OCI-LY1 (cell line): ENCODE results near the gene HIP1R.

Source experiments
- H2AFZ ChIP-seq: fragments of 200-600 bp; sonication (generic), shearing (Covaris generic); 2 replicates; pipeline ENCODE4 v1.6.0; 2014; ENCODE audit warnings: antibody characterized with exemption, mild to moderate bottlenecking, low read length
- H3F3A ChIP-seq: fragments of 200-600 bp; sonication (generic), shearing (Covaris generic); 2 replicates; pipeline ENCODE4 v1.6.0; 2014; ENCODE audit warnings: mild to moderate bottlenecking, antibody characterized with exemption, low read length, moderate library complexity; ENCODE audit not compliant: insufficient read depth
- H3K27ac ChIP-seq: fragments of 200-600 bp; sonication (generic); 2 replicates; pipeline ENCODE4 v1.5.1; 2014; ENCODE audit warnings: low read length, mixed run types, mild to moderate bottlenecking, low read depth; ENCODE audit not compliant: poor library complexity, severe bottlenecking
- H3K27me3 ChIP-seq: fragments of 200-600 bp; sonication (generic); 2 replicates; pipeline ENCODE4 v1.6.0; 2014; ENCODE audit warnings: antibody characterized with exemption, mild to moderate bottlenecking, low read length, moderate library complexity; ENCODE audit not compliant: insufficient read depth
- H3K36me3 ChIP-seq: fragments of 200-600 bp; sonication (generic); 2 replicates; pipeline ENCODE4 v1.6.1; 2014; ENCODE audit warnings: mild to moderate bottlenecking, antibody characterized with exemption, low read length, moderate library complexity, mixed read lengths; ENCODE audit not compliant: insufficient read depth
- H3K4me1 ChIP-seq: fragments of 200-600 bp; sonication (generic); 2 replicates; pipeline ENCODE4 v1.5.1; 2014; ENCODE audit warnings: mild to moderate bottlenecking, low read length, moderate library complexity; ENCODE audit not compliant: insufficient read depth, severe bottlenecking
- H3K4me2 ChIP-seq: fragments of 200-600 bp; sonication (generic), shearing (Covaris generic); 2 replicates; pipeline ENCODE4 v1.6.1; 2014; ENCODE audit warnings: low read length
- H3K4me3 ChIP-seq: fragments of 200-600 bp; sonication (generic); 2 replicates; pipeline ENCODE4 v1.5.1; 2014; ENCODE audit warnings: low read length, low read depth, mild to moderate bottlenecking, mixed read lengths; ENCODE audit not compliant: poor library complexity, severe bottlenecking
- H3K79me2 ChIP-seq: fragments of 200-600 bp; shearing (Covaris generic); 2 replicates; pipeline ENCODE4 v1.6.1; 2016; ENCODE audit warnings: mixed run types, low read length, mixed read lengths; ENCODE audit not compliant: insufficient read depth
- H3K9ac ChIP-seq: fragments of 200-600 bp; sonication (generic), shearing (Covaris generic); 2 replicates; pipeline ENCODE4 v1.6.1; 2014; ENCODE audit warnings: mild to moderate bottlenecking, low read length, mixed read lengths
- H3K9me2 ChIP-seq: fragments of 200-600 bp; sonication (generic), shearing (Covaris generic); 2 replicates; pipeline ENCODE4 v1.6.1; 2014; ENCODE audit warnings: low read depth, mild to moderate bottlenecking, low read length, mixed read lengths
- H3K9me3 ChIP-seq: fragments of 200-600 bp; shearing (Covaris generic); 2 replicates; pipeline ENCODE4 v1.6.1; 2014; ENCODE audit warnings: low read length, mixed read lengths
- H4K20me1 ChIP-seq: fragments of 200-600 bp; sonication (generic), shearing (Covaris generic); 2 replicates; pipeline ENCODE4 v1.6.0; 2016; ENCODE audit warnings: mild to moderate bottlenecking, low read length; ENCODE audit not compliant: insufficient read depth
- CTCF ChIP-seq: fragments of 200-600 bp; sonication (generic), shearing (Covaris generic); IDR thresholded peaks from 2 replicates; pipeline ENCODE4 v1.5.1; 2017; ENCODE audit warnings: mild to moderate bottlenecking, antibody characterized with exemption, low read length, moderate library complexity, mixed read lengths
- EZH2 ChIP-seq: fragments of 200-600 bp; sonication (generic), shearing (Covaris generic); IDR thresholded peaks from 2 replicates; pipeline ENCODE4 v1.8.0; 2017; ENCODE audit warnings: borderline replicate concordance, mixed run types, mild to moderate bottlenecking, antibody characterized with exemption, low read length, moderate library complexity, mixed read lengths

Gene HIP1R

GRCh38 chr12:122834921-122835749, at the start of gene HIP1R:
TSS of gene HIP1R (plus strand) at chr12:122835457. CDS start at chr12:122835551, 94 bp downstream.
- Histone ChIP-seq H3K9me3 (no peaks in the 10 kb centered on the region), H3F3A (no peaks in the 10 kb centered on the region), H3K4me1 (peaks cover 23% of the 10 kb centered on the region), H3K4me3 (peak within 1 kb of the TSS; percentile 70), H3K9ac (peak within 1 kb of the TSS; percentile 66), H3K36me3 (peaks cover 16% of the 10 kb centered on the region), H3K9me2 (no peaks in the 10 kb centered on the region), H3K27me3 (no peaks in the 10 kb centered on the region), H4K20me1 (no peaks in the 10 kb centered on the region), H2AFZ (no peak within 1 kb of the TSS), H3K79me2 (no peaks in the 10 kb centered on the region), H3K27ac (peak within 1 kb of the TSS; percentile 72), H3K4me2 (peak within 1 kb of the TSS; percentile 84)
- TF ChIP-seq CTCF (no peak), EZH2 (no peak)

- Histone ChIP-seq H3K27me3 (no peaks in the 10 kb centered on the region), H3K9me2 (no peaks in the 10 kb centered on the region), H3F3A (no peaks in the 10 kb centered on the region), H3K36me3 (no peaks in the 10 kb centered on the region; the same call in 1 of the 2 replicates), H3K4me3 (no peak overlapping the region), H3K4me1 (no peaks in the 10 kb centered on the region), H2AFZ (no peak overlapping the region), H3K9me3 (no peaks in the 10 kb centered on the region), H3K9ac (no peak overlapping the region), H3K4me2 (no peak overlapping the region), H4K20me1 (no peaks in the 10 kb centered on the region), H3K79me2 (no peaks in the 10 kb centered on the region), H3K27ac (no peak overlapping the region)
- TF ChIP-seq EZH2 (no peak), CTCF (no peak)
These were observed 49.8 kb upstream of the HIP1R start for GRCh38 chr12:122785503-122785902.

GRCh38 chr12:122788387-122788786, 46.9 kb upstream of the HIP1R start:
- H3K9me2 ChIP-seq, result no peaks in the 10 kb centered on the region
- no peaks in the 10 kb centered on the region for H3K9me3 ChIP-seq
- H3F3A ChIP-seq, result no peaks in the 10 kb centered on the region
- no peak overlapping the region for H3K27ac ChIP-seq
- H3K36me3 ChIP-seq, result no peaks in the 10 kb centered on the region; the same call in 1 of the 2 replicates
- no peak overlapping the region for H2AFZ ChIP-seq
- H3K4me1 ChIP-seq, result no peaks in the 10 kb centered on the region
- H3K79me2 ChIP-seq, result no peaks in the 10 kb centered on the region
- H3K4me2 ChIP-seq, result no peak overlapping the region
- no peak overlapping the region for H3K9ac ChIP-seq
- no peaks in the 10 kb centered on the region for H4K20me1 ChIP-seq
- H3K4me3 ChIP-seq, result no peak overlapping the region
- no peaks in the 10 kb centered on the region for H3K27me3 ChIP-seq
- TF ChIP-seq CTCF, result no peak
- no peak for TF ChIP-seq EZH2
